Calu3 (cell line): ENCODE data around the gene PBX1. TPM values are rescaled to one million over a fixed set of nuclear protein-coding genes. Genes with fewer than 3 reads are reported as not detected.

ENCODE experiments used
- BruUV-seq: library from RNA; stranded (reverse); fragments of 400-500 nt; replicated peaks from 2 replicates; lab custom pipeline; 2021; lab: Mats Ljungman, UMichigan
- CTCF ChIA-PET: fragments of 300-600 bp; sonication (Branson Sonifier 250); formaldehyde crosslinking; loops from one replicate; lab custom pipeline; 2022; ENCODE audit warnings: antibody characterized with exemption; lab: Charles Lee
- DNase-seq: peaks from one replicate; pipeline ENCODE4 v3.0.0; 2022
- H3K27ac Mint-ChIP-seq: one replicate; pipeline ENCODE4 v1.8.0; 2022; ENCODE audit warnings: mixed read lengths; ENCODE audit not compliant: unreplicated experiment
- H3K27me3 Mint-ChIP-seq: one replicate; pipeline ENCODE4 v1.8.0; 2022; ENCODE audit warnings: mixed read lengths; ENCODE audit not compliant: unreplicated experiment
- H3K36me3 Mint-ChIP-seq: one replicate; pipeline ENCODE4 v1.8.0; 2022; ENCODE audit warnings: mild to moderate bottlenecking, moderate library complexity, mixed read lengths; ENCODE audit not compliant: insufficient read depth, unreplicated experiment
- H3K4me1 Mint-ChIP-seq: one replicate; pipeline ENCODE4 v1.8.0; 2022; ENCODE audit warnings: mild to moderate bottlenecking, low read depth, mixed read lengths; ENCODE audit not compliant: unreplicated experiment
- H3K4me3 Mint-ChIP-seq: one replicate; pipeline ENCODE4 v1.8.0; 2022; ENCODE audit warnings: mild to moderate bottlenecking, low read depth, moderate library complexity, mixed read lengths; ENCODE audit not compliant: unreplicated experiment
- H3K9me3 Mint-ChIP-seq: one replicate; pipeline ENCODE4 v1.8.0; 2022; ENCODE audit warnings: low read depth, mixed read lengths; ENCODE audit not compliant: unreplicated experiment
- intact Hi-C: fragments of 100-400 bp; cut with micrococcal nuclease; formaldehyde crosslinking; loops from one replicate; pipeline ENCODE4 v1.10.0; 2022; ENCODE audit not compliant: unreplicated experiment
- total RNA-seq: library from RNA; stranded (reverse); gene quantifications from 2 replicates; pipeline ENCODE4 v1.2.3, GENCODE V29; 2022
- TF ChIP-seq, protein P1 (sequence below): fragments of 200-600 bp; IDR thresholded peaks from one replicate; pipeline ENCODE4 v1.8.0; 2022; ENCODE audit warnings: antibody characterized with exemption; ENCODE audit not compliant: unreplicated experiment

Gene PBX1
- total RNA-seq, 1 experiment from 2014 or later, result 22.5 TPM

DNA sequence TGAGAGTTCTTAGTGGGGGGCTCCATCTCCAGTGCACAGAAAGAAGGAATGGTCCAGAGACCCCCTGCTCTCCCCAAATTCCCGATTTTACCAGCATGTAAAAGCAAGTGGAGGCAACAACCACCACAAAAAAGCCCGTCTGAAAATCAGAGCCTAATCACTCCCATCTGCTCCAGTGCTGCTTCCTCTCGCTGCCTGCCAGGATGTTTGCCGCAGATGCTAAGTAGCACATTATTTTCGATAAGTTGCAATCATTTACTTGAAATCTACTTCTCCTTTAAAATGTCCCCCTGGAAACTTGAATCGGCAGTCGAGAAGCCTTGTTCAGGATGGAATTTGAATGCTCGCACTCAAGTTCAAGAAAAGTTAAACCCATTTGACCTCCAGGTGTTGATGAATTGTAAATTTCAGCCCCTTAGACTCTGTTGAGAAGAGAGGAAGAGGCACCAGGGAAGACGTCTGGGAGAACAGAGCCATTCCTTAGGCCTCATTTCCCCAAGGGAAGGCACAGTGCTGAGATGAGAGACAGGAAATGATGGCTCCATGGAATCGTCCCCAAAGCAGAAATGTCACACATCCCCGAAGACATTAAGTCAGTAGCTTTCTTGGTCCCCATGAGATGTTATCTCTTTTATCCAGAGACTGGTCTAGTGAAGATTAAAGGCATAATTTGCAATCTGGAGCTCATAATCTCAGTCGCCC, 221.3 kb downstream of the PBX1 start:
- Mint-ChIP-seq H3K9me3 (no peaks in the 10 kb centered on the region), H3K27ac (no peak overlapping the region), H3K4me3 (no peak overlapping the region)

DNA sequence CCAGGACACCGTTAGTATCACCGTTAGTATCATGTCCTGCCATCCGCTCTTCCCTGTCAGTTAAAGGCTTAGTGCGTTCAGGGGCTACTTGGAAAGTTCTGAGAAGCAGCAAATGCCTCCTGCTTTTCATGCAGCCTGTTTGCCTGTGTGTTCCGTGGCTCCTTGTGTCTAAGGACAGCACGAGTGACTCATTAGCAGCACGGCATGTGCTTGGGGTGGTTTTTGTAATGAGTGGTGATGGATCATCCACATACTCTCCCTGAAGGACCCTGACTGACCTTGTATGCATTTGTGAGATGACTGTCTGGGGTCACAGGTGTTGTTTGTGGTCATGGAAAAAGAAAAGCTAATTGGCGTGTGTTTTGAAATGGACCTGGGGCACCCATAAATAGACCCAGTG, 221.9 kb downstream of the PBX1 start:
- Mint-ChIP-seq H3K27ac (no peak overlapping the region), H3K27me3 (no peaks in the 10 kb centered on the region), H3K9me3 (no peaks in the 10 kb centered on the region), H3K4me3 (no peak overlapping the region), H3K4me1 (peaks cover 24% of the 10 kb centered on the region), H3K36me3 (peaks cover 3% of the 10 kb centered on the region)
- TF ChIP-seq, protein P1, sequence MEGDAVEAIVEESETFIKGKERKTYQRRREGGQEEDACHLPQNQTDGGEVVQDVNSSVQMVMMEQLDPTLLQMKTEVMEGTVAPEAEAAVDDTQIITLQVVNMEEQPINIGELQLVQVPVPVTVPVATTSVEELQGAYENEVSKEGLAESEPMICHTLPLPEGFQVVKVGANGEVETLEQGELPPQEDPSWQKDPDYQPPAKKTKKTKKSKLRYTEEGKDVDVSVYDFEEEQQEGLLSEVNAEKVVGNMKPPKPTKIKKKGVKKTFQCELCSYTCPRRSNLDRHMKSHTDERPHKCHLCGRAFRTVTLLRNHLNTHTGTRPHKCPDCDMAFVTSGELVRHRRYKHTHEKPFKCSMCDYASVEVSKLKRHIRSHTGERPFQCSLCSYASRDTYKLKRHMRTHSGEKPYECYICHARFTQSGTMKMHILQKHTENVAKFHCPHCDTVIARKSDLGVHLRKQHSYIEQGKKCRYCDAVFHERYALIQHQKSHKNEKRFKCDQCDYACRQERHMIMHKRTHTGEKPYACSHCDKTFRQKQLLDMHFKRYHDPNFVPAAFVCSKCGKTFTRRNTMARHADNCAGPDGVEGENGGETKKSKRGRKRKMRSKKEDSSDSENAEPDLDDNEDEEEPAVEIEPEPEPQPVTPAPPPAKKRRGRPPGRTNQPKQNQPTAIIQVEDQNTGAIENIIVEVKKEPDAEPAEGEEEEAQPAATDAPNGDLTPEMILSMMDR, result no peak
- no TSS peak for BruUV-seq
- CTCF ChIA-PET, result no interaction called here
- no peak for DNase-seq
- intact Hi-C loops, result loop anchor here (10.0 kb wide), 2 partner anchors 956 to 1366 kb away; no protein-coding TSS in a partner anchor

More for the DNA sequence above, 221.3 kb downstream of the PBX1 start:
- no peaks in the 10 kb centered on the region for H3K27me3 Mint-ChIP-seq
- CTCF ChIA-PET, result no interaction called here
- no peak for DNase-seq
- H3K4me1 Mint-ChIP-seq, result peaks cover 29% of the 10 kb centered on the region
- intact Hi-C loops, result loop anchor here (10.0 kb wide), 2 partner anchors 955 to 1365 kb away; no protein-coding TSS in a partner anchor
- TF ChIP-seq, protein P1, result no peak
- BruUV-seq, result no TSS peak
- H3K36me3 Mint-ChIP-seq, result peaks cover 3% of the 10 kb centered on the region

DNA sequence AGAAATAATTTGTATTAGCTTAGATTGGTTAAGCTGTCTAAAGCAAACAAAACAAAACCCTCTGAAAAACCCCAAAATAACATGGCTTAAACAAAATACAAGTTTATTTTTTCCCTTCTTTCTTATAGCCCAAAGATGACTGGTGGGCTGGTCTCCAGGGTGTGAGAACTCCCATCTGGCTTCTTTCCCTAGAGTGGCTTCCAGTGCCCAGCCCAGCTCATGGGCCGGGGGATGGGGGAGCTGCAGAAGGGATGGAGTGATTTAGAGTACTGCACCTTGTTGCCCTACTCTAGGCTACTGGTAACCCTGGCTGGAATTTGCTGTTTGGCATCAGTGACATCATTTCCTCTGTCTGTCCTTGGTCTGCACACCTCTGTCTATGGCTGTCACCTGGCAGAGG, 223.0 kb downstream of the PBX1 start:
- DNase-seq, result no peak
- TF ChIP-seq, protein P1, result no peak
- Mint-ChIP-seq H3K4me3 (no peak overlapping the region), H3K27ac (no peak overlapping the region), H3K4me1 (peaks cover 21% of the 10 kb centered on the region), H3K27me3 (no peaks in the 10 kb centered on the region), H3K36me3 (no peaks in the 10 kb centered on the region), H3K9me3 (no peaks in the 10 kb centered on the region)
- CTCF ChIA-PET, result interaction anchor here (1.5 kb wide), 1 partner anchor 10 kb away, joined by 5 read pairs; no protein-coding TSS in a partner anchor
- BruUV-seq, result no TSS peak
- intact Hi-C loops, result loop anchor here (10.0 kb wide), 2 partner anchors 957 to 1367 kb away; no protein-coding TSS in a partner anchor

DNA sequence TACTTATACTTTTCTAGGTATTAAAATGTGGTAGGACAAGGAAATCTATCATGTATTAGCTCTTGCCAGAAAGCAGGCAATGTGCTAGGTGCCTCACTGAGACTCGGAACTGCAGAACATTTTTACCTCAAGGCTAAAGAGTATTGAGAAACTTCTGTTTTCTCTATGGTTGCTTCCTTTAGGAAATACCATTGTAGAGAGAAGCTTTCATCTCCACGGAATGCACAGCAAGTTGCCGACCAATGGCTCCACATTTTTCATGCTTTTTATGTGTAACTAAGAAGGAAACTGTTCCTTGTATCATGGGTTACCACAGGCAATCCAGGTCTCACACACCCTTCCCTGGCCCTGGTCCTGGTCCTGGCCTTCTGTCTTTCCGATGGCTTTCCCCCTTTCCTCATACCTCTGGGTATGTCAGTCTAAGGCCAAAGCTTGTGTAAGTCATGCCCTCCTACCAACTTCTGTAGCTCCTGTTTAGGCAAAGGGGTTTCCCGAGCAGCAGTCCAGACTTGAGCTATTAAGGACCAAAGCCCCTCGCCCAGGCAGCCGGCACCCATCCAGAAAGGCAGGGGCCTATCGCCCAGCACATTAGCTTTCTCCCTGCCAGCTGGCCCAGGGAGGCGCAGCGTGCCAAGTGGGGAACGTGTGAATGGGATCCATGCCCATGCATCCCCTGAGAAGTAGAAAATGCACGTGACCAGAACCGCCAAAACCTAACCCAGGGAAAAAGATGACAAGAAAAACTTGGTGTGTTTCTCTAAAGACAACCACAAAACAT, 225.0 kb downstream of the PBX1 start:
- intact Hi-C loops, result loop anchor here (10.0 kb wide), 2 partner anchors 959 to 1369 kb away; no protein-coding TSS in a partner anchor
- no peak overlapping the region for H3K4me3 Mint-ChIP-seq
- TF ChIP-seq, protein P1, result no peak
- no peaks in the 10 kb centered on the region for H3K36me3 Mint-ChIP-seq
- H3K27ac Mint-ChIP-seq, result no peak overlapping the region
- H3K9me3 Mint-ChIP-seq, result no peaks in the 10 kb centered on the region
- CTCF ChIA-PET, result interaction anchor here (0.6 to 1.3 kb wide), 2 partner anchors 9 to 124 kb away, joined by 3 to 6 read pairs; no protein-coding TSS in a partner anchor
- DNase-seq, result no peak
- no peaks in the 10 kb centered on the region for H3K27me3 Mint-ChIP-seq
- H3K4me1 Mint-ChIP-seq, result peaks cover 28% of the 10 kb centered on the region
- BruUV-seq, result no TSS peak
